Activated CD4-positive, alpha-beta T cell treated with anti-CD3 and anti-CD28 coated beads for 4 hours (primary cell): ENCODE measurements around the gene SMC6.

Experiments used
- DNase-seq, 2 donors: peaks; one replicate each; pipeline ENCODE4 v3.0.0-alpha.2; 2020

Gene SMC6, protein sequence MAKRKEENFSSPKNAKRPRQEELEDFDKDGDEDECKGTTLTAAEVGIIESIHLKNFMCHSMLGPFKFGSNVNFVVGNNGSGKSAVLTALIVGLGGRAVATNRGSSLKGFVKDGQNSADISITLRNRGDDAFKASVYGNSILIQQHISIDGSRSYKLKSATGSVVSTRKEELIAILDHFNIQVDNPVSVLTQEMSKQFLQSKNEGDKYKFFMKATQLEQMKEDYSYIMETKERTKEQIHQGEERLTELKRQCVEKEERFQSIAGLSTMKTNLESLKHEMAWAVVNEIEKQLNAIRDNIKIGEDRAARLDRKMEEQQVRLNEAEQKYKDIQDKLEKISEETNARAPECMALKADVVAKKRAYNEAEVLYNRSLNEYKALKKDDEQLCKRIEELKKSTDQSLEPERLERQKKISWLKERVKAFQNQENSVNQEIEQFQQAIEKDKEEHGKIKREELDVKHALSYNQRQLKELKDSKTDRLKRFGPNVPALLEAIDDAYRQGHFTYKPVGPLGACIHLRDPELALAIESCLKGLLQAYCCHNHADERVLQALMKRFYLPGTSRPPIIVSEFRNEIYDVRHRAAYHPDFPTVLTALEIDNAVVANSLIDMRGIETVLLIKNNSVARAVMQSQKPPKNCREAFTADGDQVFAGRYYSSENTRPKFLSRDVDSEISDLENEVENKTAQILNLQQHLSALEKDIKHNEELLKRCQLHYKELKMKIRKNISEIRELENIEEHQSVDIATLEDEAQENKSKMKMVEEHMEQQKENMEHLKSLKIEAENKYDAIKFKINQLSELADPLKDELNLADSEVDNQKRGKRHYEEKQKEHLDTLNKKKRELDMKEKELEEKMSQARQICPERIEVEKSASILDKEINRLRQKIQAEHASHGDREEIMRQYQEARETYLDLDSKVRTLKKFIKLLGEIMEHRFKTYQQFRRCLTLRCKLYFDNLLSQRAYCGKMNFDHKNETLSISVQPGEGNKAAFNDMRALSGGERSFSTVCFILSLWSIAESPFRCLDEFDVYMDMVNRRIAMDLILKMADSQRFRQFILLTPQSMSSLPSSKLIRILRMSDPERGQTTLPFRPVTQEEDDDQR

DNA sequence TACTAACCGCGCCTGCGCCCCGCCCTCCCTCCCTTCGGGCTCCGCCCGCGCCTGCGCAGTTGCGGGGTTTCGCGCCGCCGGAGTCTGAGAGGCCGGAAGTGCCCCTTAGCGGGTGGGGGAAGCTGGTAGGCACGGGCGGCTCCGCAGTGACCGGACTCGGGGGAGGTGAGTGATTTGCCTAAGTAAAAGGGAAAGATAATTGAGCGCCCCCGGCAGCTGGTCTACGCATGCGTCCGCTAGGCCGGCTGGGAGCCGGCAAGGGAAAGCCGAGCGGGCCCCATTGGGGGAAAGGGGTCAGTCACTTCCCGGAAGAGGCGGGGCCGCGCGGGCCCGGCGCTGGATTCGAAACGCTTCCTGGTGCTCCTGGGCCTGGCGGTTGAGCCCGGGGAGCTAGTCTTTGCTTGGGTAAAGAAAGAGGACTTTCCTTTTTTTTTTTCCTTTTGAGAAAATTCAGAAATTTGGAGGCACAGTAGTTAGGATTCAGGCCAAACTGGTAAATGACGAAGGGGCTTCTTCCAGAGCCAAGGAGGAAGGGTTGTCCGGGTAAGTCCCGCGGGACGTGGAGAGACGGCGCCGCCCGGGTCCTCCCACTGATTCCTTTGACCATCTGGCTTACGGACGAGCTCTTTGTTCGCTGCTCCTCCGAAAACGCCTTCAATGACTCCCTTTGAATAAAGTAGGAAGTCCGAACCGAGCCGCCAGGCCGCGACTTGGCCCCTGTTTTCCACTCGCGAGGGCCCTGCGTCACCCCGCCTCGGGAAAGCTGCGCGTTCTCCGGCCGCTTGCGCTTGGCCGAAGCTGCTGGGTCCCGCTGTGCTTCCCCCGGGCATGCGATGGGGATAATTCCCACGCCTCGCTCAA lies at the start of gene SMC6, which contains the start of gene GEN1:
TSS of gene SMC6 (minus strand) at position 8 of the 861 bp plus-strand sequence. CDS start 7,864 bp downstream, outside the sequence.
TSS of gene GEN1 (plus strand) at position 336 of the 861 bp plus-strand sequence. CDS start 5,806 bp downstream, outside the sequence.
- DNase-seq = peak; percentile 88 to 90

DNA sequence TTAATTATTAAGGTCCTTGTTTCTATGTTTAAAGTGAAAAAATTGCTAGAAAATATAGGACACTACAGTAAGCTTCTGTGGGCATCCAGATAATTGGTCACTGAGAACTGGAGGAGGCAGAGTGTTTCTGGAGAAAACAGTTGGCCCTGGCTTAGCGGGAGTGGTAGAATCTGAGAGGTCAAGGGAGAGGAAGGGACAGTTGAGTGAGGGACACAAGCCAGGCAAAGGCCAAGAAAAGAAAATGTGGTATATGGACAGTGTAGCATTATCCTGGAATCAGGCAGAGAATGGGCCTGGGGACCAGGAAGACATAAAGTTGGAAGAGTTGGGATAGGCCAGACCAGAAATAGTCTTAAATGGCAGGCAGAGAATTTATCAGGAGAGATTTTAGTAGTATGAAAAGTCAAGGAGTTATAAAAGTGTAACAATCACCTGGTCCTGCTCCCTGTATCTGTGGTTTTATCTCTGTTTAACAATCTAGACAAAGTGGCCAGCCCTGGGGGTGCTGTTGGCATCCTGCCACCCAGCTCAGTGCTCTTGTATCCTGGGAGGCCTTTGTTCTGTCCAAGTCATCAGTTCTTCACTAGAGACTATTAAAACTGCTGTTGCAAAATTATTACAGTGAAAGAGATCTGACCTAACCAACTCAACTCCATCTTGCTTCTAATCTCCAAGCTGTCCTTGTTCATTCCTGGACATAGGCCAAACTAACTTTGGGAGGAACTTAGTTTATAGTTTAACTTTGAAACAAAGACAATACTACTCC lies 47.3 kb upstream of the SMC6 start:
- DNase-seq = no peak

DNA sequence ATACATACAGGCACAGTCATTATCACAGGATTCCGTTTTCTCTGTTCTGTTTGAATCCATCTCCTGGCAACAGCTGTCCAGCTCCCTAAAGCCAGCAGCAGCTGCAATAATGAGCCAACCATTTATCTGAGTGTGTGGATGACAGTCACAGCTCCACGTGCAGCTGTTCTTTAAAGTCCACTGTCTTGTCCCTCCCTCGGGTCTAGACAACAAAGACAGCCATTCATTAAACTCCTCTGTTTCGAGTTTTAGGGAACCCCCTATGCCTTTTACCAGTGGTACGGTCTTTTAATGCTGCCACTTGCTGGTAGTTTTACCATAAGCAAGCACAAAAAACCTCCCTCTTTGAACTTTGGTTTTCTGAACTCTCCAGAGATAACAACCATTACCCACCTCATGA lies 46.6 kb upstream of the SMC6 start:
- DNase-seq = no peak

DNA sequence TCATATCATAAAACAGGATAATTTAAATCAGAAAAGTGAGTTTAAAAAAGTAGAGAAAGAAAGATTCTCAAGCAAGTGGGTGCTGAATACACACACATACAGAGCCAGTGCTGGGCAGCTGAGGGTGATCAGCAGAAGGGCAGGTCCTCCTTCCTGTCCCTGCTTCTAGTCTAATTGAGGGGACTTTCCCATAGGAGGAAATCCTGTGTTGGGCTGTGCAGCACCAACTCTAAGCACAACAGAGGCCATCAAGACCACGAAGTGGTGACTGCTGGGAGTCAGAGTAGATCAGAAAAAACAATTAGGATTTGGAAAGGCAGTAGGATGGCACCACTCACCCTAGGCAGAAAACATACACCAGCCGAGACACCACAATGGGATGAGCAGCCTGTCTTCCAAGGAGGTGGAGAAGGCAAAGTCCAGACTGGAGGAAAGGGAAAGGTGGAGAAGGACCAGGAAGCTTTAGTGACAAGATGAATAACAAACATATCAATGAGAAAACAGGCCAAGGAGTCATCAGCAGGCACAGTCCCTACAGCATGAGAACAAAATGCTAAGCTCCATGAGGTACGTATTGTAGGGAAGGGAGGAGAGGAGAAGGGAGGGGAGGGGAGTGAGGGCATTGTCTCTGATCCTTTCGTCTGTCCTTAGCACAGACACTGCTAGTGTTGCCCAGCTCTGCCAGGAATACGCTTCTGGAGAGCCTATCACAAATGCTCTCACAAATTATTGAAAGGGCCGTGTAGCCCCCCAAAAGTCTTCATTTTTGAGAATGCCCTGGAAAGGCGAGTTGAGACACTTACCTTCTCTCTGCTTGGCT lies 45.9 kb upstream of the SMC6 start:
- no peak for DNase-seq

DNA sequence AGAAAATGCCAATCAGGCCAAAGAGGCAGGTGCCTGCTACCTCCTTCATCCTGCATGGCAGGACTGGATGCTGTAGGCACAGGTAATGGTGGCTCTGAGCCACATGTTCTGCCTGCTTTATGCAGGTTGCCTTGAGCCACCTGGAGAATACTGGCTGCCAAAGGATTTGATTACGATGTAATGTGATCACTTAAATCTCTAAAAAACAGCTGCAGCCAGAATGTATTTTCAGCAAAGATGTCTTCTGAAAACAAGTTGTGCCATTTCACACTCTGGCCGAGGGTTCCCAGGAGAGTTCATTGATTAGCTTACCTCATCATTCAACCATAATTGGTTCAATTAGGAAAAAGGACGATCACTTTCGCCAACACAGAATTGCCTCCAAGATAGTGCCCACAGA lies 44.7 kb upstream of the SMC6 start:
- no peak for DNase-seq

DNA sequence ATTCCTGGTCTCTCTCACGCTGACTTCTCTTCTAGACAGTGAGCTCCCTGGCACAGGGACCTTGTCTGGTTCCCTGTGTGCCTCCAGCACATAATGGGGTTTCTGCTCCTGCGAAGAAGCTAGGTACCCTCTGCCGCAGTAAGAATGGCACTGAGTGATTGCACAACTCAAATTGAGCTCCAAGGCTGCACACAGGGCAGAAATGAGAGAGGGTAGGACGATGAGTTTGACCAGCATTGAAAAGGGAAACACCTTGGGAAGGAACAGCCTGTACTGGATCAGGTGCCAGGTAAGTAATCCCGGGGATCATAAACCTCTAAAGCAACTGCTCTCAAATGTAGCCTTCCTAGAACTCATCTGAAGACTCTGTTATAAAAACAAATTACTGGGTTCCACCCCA lies 41.7 kb upstream of the SMC6 start:
- no peak for DNase-seq

DNA sequence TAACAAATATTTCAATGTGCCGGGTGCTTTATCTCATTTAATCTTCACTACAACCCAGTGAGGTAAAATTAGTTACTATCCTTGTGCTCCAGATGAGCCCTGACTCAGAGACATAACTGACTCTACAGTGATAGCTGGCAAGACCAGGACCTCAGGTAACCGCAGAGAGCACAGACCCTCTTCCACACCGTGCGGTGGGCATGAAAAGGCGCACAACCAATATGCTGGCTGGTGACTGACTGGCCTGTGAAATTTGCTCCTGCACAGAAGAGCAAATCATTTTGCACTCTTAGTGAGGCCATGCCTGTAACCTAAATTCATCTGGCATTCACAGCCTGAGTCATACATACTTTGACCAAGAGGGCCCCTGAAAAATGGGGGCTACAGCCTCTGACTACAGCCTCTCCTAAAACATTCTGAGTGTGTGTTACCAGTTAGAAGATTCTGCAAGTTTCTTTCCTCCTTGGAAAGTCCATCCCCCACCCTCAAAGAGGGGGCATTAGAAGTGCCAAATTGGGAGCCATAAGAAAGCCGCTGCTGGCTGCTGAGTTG lies 40.3 kb upstream of the SMC6 start:
- DNase-seq = no peak

DNA sequence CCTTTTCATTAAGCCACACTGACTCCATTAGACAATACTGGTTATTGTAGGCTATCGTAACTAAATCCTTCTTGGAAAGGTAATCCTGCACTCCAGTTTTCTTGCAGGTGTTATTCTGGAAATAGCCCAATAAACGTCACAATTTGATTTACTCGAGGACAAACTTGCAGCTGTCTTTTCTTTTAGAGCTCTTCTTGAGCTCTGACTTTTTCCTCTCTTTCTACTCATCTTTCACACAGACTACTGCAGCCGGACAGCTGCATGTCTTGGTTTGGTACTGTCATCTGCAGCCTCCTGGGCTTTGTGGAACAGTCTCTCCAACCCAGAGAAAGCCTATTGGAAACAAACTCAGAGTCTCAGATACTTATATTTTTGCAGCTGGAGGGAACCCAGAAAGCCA lies 39.7 kb upstream of the SMC6 start:
- no peak for DNase-seq

DNA sequence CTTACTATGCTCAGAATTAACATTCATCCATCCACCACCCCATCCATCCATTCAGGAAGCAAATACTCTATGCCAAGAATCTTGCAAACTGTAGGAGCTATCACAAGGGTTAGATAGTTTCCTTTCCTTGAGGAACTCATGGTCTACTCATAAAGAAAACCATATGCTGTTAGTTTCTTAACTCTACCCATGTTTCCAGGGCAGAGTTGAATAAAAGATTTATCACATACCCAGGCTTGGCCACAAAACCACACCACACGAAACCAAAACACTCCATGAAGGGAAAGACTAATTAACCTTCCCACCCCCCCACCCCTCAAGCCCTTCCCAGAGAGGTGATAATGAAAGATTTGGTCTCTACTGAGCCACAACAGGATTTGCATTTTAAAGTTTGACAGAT lies 38.9 kb upstream of the SMC6 start:
- DNase-seq = no peak

DNA sequence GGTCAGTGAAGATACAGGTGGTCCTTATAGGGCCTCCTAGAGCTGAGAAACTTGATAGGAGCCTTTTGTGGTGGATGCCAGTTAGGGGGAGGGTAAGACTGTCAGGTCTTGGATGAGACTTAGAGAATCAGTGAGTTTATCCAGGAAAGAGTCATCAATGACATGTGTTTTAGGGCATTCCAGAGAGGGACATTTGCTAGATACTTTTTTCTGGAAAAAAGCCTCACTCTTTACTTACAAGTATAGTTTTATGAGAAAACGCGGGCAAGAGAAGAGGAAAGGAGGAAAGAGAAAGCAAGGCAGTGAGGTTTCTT lies 38.2 kb upstream of the SMC6 start:
- DNase-seq = no peak

DNA sequence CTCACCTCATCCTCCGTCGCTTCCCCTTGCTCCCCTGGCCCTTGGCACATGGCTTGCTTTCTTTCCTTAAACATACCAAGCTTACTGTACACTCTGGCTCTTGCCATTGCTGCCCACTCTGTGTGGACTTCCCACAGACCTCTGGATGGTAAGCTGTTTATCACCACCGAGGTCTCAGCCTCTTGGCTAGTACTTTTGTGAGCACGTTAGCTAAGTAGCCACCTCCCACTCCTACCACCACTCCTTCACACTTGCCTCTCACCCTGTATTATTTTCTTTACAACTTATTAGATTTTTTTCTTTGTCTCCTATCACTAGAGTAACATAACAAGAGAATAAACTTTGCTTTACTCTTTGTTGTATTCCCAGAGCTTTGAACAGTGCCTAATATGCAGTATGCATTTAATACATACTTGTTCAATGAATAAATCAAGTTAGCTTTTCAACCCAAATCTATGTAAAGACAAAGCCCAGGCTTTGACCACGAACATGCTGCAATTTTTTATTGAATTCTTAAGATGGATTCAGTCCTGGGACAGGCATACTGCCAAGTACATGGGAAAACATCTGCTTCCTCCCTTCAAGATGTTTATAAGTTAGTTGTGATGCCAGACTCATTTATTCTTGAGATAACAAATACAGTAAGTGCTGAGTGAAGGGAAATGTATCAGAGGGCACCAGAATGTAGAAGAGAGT lies 37.7 kb upstream of the SMC6 start:
- DNase-seq = no peak

DNA sequence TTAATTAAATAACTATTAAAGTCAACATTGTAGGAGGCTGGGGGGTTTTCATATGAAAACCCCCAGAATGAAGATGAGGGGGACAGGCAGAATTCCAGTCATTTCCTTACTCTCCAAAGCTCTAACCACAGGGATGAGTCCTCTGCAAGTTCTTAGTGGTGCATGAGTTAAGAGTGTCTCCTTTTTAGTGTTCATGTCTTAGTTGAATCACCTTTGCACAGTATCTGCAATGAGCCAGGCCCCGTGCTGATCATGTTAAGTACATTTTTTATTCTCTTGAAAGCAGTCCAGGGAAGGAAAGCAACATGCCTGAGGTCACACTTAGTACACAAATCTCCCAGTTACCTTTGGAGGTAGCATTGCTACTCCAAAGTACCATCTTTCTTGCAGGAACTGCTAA lies 36.9 kb upstream of the SMC6 start:
- DNase-seq = no peak

DNA sequence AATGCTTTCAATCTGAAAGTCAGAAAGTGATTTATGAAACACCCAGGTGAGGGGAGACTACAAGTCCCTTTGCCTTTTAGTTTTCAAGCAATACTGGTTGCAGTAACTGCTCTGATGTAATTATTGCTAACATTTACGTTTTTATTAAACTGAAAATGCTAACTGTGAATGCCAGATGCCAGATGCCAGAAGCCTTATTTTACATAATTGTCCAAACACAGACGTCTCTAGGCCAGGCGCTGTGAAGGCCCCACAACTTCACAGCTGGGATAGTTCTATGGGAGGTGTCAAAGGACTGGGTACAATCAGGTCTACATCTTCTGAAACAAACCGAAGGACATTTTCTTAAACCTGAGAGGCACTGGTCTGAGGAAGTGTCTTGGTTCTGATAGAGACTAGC lies 35.2 kb upstream of the SMC6 start:
- no peak for DNase-seq

DNA sequence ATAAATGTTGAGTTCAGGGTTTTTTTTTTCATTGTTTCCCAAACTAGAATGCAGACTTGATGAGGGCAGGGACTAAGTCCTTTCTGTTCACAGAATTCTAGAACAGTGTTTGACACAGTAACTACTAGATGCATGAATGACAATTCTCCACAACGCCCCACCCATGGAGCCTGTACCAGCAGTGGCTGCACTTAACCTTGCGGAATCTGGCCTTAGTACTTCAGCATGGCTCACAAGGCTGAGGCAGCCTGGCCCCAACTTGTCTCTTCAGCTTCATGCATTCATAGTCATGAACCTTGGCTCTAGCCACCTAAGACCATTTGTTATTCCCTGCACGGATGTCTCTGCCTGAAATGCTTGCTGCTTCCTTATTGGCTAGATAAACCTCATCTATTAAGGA lies 33.1 kb upstream of the SMC6 start:
- DNase-seq = no peak

DNA sequence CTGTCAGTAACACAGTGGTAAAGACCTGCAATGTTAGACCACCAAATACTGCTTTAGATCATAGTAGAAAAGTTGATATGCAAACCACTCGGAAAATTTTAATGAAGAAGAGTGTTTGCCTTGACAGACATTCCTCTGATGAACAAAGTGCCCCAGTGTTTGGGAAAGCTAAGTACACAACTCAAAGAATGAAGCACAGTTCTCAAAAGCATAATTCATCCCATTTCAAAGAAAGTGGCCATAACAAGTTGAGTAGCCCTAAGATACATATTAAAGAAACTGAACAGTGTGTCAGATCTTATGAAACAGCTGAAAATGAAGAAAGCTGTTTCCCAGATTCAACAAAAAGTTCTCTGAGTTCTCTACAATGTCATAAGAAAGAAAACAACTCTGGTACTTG lies 27.9 kb upstream of the SMC6 start:
- no peak for DNase-seq

DNA sequence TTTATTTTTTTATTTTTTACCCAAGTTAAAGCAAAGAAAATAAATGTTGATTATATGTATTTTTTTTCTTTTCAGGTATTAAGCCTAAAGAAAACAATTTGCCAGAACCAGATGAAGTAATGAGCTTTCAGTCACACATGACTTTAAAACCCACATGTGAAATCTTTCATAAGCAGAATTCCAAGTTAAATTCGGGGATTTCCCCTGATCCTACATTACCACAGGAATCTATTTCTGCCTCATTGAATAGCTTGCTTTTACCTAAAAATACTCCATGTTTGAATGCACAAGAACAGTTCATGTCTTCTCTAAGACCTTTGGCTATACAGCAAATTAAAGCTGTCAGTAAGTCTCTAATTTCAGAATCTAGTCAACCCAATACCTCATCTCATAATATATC lies 26.9 kb upstream of the SMC6 start:
- no peak for DNase-seq

DNA sequence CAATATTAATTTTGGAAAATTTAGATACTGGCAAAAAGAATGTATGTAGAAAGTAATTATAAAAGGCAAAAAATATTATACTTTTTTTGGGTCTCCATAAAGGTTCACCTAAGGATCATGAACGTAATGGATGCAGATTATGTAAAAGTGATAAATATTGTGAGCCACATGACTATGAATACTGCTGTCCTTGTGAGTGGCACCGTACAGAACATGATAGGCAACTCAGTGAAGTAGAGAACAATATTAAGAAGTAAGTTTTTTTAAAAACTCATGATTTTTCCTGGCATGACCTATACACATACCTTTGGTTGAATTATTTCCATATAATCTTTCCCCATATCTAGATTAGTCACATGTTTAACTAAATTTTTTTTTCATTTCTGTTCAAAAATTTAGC lies 18.9 kb upstream of the SMC6 start:
- no peak for DNase-seq

DNA sequence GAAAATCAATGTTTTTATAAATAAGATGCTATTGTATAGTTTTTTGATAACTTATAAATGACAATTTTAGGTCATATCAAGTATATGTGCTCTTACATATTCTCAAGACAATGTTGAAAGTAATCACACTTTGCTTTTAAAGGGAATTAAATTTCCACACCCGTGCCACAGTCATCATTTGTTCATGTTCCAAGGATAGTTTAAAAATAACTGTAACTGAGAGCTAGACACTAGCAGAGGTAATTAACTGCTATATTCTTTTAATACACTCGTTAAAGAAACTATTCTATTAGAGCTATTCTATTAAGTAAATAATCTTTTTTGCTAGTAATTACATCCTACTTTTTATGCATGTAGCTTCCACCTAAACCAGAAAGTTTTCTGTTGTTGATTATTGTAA lies 18.3 kb upstream of the SMC6 start:
- no peak for DNase-seq

DNA sequence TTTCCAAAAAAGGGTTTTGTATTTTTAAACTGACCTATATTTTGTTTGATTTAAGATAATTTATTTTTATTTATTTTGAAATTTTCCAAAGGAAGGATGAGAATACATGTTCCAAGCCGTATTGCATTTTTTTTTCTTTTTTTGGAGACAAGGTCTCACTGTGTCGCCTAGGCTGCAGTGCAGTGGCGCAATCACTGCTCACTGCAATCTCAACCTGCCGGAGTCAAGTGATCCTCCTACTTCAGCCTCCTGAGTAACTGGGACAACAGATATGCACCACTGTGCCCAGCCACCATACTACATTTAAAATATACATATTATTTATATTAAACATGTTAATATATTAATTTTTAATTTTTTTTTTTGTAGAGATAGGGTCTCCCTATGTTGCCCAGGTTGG lies 15.3 kb upstream of the SMC6 start:
- DNase-seq = no peak

DNA sequence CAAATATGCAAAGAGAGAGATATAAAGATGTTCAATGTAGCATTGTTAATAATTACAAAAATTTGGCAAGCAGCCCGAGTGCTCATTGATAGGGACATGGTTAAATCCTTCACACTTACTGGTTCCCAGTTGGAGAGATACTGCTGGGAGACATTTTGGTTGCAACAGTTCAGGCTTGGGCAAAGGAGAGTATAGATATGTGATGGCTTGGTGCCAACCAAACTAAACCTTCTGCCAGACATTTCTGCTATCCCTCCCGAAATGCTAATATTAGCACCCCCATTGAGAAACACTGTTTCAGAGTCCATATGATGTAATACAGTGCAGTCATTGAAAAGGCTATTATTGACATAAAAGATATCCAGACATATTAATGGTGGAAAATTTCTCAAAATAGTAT lies 11.8 kb upstream of the SMC6 start:
- no peak for DNase-seq
